K562 (cell line): ENCODE data around the gene MRRF. TPM values are rescaled to one million over a fixed set of nuclear protein-coding genes. Genes with fewer than 3 reads are reported as not detected.

ENCODE experiments used
- ATAC-seq: fragments of 200-7000 bp; cut with Tn5 transposase; 3 replicates; pipeline ENCODE4 v1.9.1; 2020; ENCODE audit warnings: moderate library complexity
- BruUV-seq: library from RNA; stranded (reverse); fragments of 400-500 nt; replicated peaks from 2 replicates; lab custom pipeline; 2021; lab: Mats Ljungman, UMichigan
- CTCF ChIA-PET: fragments of 300-600 bp; formaldehyde crosslinking; extraction: SDS; loops from one replicate; lab custom pipeline; 2021; ENCODE audit warnings: low intra/inter-chr PET ratio; lab: Yijun Ruan, JAX
- POLR2A ChIA-PET: fragments of 300-600, 350-650 bp; sonication (Branson Sonifier 250); formaldehyde crosslinking; extraction: SDS; loops from one replicate; lab custom pipeline; 2021; ENCODE audit warnings: antibody characterized with exemption, inconsistent platforms; lab: Yijun Ruan, JAX
- DNase-seq, 4 experiments: peaks; one replicate each; pipeline versions ENCODE4 v3.0.0 to v3.0.0-alpha.2; 2011 to 2018; ENCODE audit warnings: low spot score in 3 of 4, mixed read lengths in 3 of 4; ENCODE audit errors: extremely low read depth in 1 of 4
- FAIRE-seq: peaks from 2 replicates; lab custom pipeline; 2011; peaks lifted over from hg19 to GRCh38; lab: Jason Lieb, UNC
- H2AFZ ChIP-seq: 2 replicates; pipeline ENCODE4 v1.6.0; 2011; ENCODE audit warnings: low read depth, low read length, control low read depth, inconsistent platforms
- H3K27ac ChIP-seq: fragments of 200-600 bp; 3 replicates; pipeline ENCODE4 v1.8.0; 2011; ENCODE audit warnings: low read depth, mild to moderate bottlenecking, control low read depth, inconsistent platforms, low read length, moderate library complexity, mixed read lengths; ENCODE audit errors: extremely low read depth
- H3K27me3 ChIP-seq, 2 experiments: fragments of 300-600 bp in 1 of 2; 2 replicates in 1 of 2; 3 replicates in 1 of 2; pipeline versions ENCODE4 v1.6.0 to v1.8.0; 2011; ENCODE audit warnings: inconsistent platforms in 2 of 2, low read length in 2 of 2, mild to moderate bottlenecking in 1 of 2, mixed read lengths in 1 of 2, moderate library complexity in 1 of 2; ENCODE audit not compliant: control insufficient read depth in 2 of 2, insufficient read depth in 2 of 2
- H3K36me3 ChIP-seq: fragments of 300-600 bp; 3 replicates; pipeline ENCODE4 v1.8.0; 2011; ENCODE audit warnings: mild to moderate bottlenecking, low read length, inconsistent platforms; ENCODE audit not compliant: control insufficient read depth, insufficient read depth
- H3K4me1 ChIP-seq, 2 experiments: fragments of 200-600 bp in 1 of 2; replicated peaks in 1 of 2; 2 replicates in 1 of 2; 3 replicates in 1 of 2; pipeline versions ENCODE4 v1.5.1 to v1.8.0; 2011; ENCODE audit warnings: inconsistent platforms in 2 of 2, low read length in 2 of 2, mild to moderate bottlenecking in 1 of 2, mixed read lengths in 1 of 2, moderate library complexity in 1 of 2; ENCODE audit not compliant: control insufficient read depth in 2 of 2, insufficient read depth in 2 of 2
- H3K4me2 ChIP-seq: 2 replicates; pipeline ENCODE4 v1.6.1; 2011; ENCODE audit warnings: low read length, control low read depth, inconsistent platforms, mixed read lengths; ENCODE audit not compliant: insufficient read depth
- H3K4me3 ChIP-seq: fragments of 200-600 bp; sonication (generic), shearing (Covaris generic); 2 replicates; pipeline ENCODE4 v1.5.1; 2016; ENCODE audit warnings: control low read depth, inconsistent platforms
- H3K79me2 ChIP-seq: fragments of 200-600 bp; 3 replicates; pipeline ENCODE4 v1.8.0; 2011; ENCODE audit warnings: low read length, inconsistent platforms; ENCODE audit not compliant: control insufficient read depth, insufficient read depth
- H3K9ac ChIP-seq, 2 experiments: 2 replicates each; pipeline versions ENCODE4 v1.6.0 to v1.6.1; 2011; ENCODE audit warnings: low read depth in 2 of 2, low read length in 2 of 2, control low read depth in 1 of 2, inconsistent platforms in 1 of 2, mild to moderate bottlenecking in 1 of 2, mixed read lengths in 1 of 2; ENCODE audit not compliant: insufficient read depth in 1 of 2
- H3K9me1 ChIP-seq: one replicate; pipeline ENCODE4 v1.6.0; 2011; ENCODE audit warnings: inconsistent platforms, mild to moderate bottlenecking, low read length, moderate library complexity; ENCODE audit not compliant: control insufficient read depth, insufficient read depth
- H3K9me3 ChIP-seq: replicated peaks from 2 replicates; pipeline ENCODE4 v1.5.1; 2011; ENCODE audit warnings: low read depth, low read length, inconsistent platforms; ENCODE audit not compliant: control insufficient read depth, insufficient read depth
- H4K20me1 ChIP-seq: replicated peaks from 2 replicates; pipeline ENCODE4 v1.6.1; 2011; ENCODE audit warnings: low read length, inconsistent platforms, mixed read lengths; ENCODE audit not compliant: control insufficient read depth, insufficient read depth
- DPF2 ChIP-seq: fragments of 450-650 bp; IDR thresholded peaks from 2 replicates; pipeline ENCODE4 v1.6.1; 2016
- HDAC6 ChIP-seq: IDR thresholded peaks from 2 replicates; pipeline ENCODE4 v1.6.1; 2012; ENCODE audit warnings: low read depth, mild to moderate bottlenecking, control low read depth, inconsistent platforms, low read length, moderate library complexity
- HMG20A ChIP-seq: fragments of 450-650 bp; formaldehyde crosslinking; conservative IDR thresholded peaks from 2 replicates; pipeline ENCODE4 v1.4.0; 2020; ENCODE audit warnings: mild to moderate bottlenecking, mixed read lengths
- MCM2 ChIP-seq: fragments of 450-650 bp; IDR thresholded peaks from 2 replicates; pipeline ENCODE4 v1.6.1; 2017; ENCODE audit warnings: low read depth, mild to moderate bottlenecking
- MEF2D ChIP-seq: conservative IDR thresholded peaks from 2 replicates; pipeline ENCODE4 v1.6.1; 2016; ENCODE audit warnings: low read depth, missing genetic modification characterization, missing compliant biosample characterization
- NR4A1 ChIP-seq, 2 experiments: fragments of 250-450 bp in 1 of 2; fragments of 450-650 bp in 1 of 2; sonication (Bioruptor Pico) in 1 of 2; IDR thresholded peaks; 2 replicates each; pipeline versions ENCODE4 v1.4.0 to v1.6.1; 2016 to 2020; ENCODE audit warnings: mild to moderate bottlenecking in 2 of 2, missing compliant biosample characterization in 1 of 2, missing genetic modification characterization in 1 of 2, moderate library complexity in 1 of 2
- PHTF2 ChIP-seq: fragments of 250-450 bp; sonication (Bioruptor Pico); IDR thresholded peaks from 2 replicates; pipeline ENCODE4 v1.5.0; 2021; ENCODE audit warnings: mild to moderate bottlenecking
- TRIM28 ChIP-seq: fragments of 450-650 bp; IDR thresholded peaks from 2 replicates; pipeline ENCODE4 v1.6.1; 2017
- ZNF143 ChIP-seq: sonication (generic); formaldehyde crosslinking; IDR thresholded peaks from 2 replicates; pipeline ENCODE4 v1.9.0; 2022; ENCODE audit warnings: mild to moderate bottlenecking, missing genetic modification reagents
- ZNF431 ChIP-seq: sonication (generic); formaldehyde crosslinking; IDR thresholded peaks from 2 replicates; pipeline ENCODE4 v1.8.0; 2022; ENCODE audit warnings: mild to moderate bottlenecking, missing genetic modification reagents
- WGBS: fragments of 100-300 bp; shearing (Covaris generic); methylation state at CpG from one replicate; pipeline ENCODE4 v1.1.6; 2016; ENCODE audit warnings: low coverage, mixed read lengths; ENCODE audit not compliant: insufficient coverage; ENCODE audit errors: missing lambda C conversion rate; 5-methylcytosine and 5-hydroxymethylcytosine counted together
- in situ Hi-C: fragments of 300-500 bp; cut with MboI; formaldehyde crosslinking; loops from 4 replicates; pipeline ENCODE4 v1.15.0; 2018; ENCODE audit warnings: inconsistent platforms, mixed read lengths
- intact Hi-C: fragments of 100-400 bp; cut with micrococcal nuclease; formaldehyde crosslinking; loops from 2 replicates; pipeline ENCODE4 v1.14.2; 2022
- polyA plus RNA-seq, 8 experiments: library from polyadenylated mRNA; depleted of rRNA in 4 of 8; stranded (reverse) in 5 of 8; unstranded in 3 of 8; fragments of >200 nt; fragmentation: Nextera tagmentation in 2 of 8; fragmentation: Illumina TruSeq in 1 of 8; extraction: Ambion mirVana in 2 of 8; extraction: Trizol in 1 of 8; gene quantifications; 2 replicates each; pipeline versions ENCODE4 v1.2.1 to v1.2.3, GENCODE V29; 2011 to 2014; ENCODE audit warnings: inconsistent platforms in 1 of 8, missing spikeins in 1 of 8
- total RNA-seq, 7 experiments: library from RNA; depleted of rRNA in 6 of 7; stranded (reverse); fragments of >200 nt in 6 of 7; fragmentation: Illumina TruSeq in 2 of 7; extraction: Trizol in 2 of 7; gene quantifications; 2 replicates each; pipeline versions ENCODE4 v1.2.1 to v1.2.3, GENCODE V29; 2011 to 2021; ENCODE audit warnings: low replicate concordance in 1 of 7
- TF ChIP-seq, protein P1 (sequence below): fragments of 250-450 bp; sonication (Bioruptor Pico); IDR thresholded peaks from 2 replicates; pipeline ENCODE4 v1.4.0; 2020
- TF ChIP-seq, protein P2 (sequence below): sonication (generic); formaldehyde crosslinking; IDR thresholded peaks from 2 replicates; pipeline ENCODE4 v1.8.0; 2023; ENCODE audit warnings: mild to moderate bottlenecking, missing genetic modification reagents
- TF ChIP-seq, protein P3 (sequence below): fragments of 250-450 bp; sonication (Bioruptor Pico); IDR thresholded peaks from 2 replicates; pipeline ENCODE4 v1.8.0; 2021; ENCODE audit warnings: borderline replicate concordance, mild to moderate bottlenecking, moderate library complexity; ENCODE audit not compliant: poor library complexity, severe bottlenecking

The MRRF gene
- total and polyA plus RNA-seq, 9 of the 15 experiments (the other 6 are each of a cell fraction or from before 2014, with no cell fraction given): 55.0 to 105 (median 81.2) TPM

DNA sequence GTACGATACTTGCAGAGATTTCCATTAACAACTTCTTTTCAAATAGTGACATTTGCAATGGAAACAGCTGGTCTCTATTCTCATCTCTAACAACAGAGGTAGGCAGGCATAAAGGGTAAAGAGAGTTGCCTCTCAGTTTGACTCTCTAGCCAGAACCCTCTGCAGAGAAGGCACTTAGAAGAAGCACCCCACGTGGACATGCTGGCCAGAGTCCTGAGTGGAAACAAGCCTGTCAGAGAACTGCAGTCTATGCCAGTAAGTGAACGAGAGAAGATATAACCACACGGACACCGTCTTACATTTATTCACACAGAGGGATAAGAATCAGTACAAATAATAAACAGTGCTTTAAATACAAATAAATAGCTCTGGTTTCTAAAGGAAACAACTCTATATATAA is 25.0 kb upstream of the MRRF start (continued):
- TF ChIP-seq ZNF143 (CRISPR knock-in tag): no peak
- no peak for TF ChIP-seq HDAC6
- no peak for TF ChIP-seq DPF2
- no peak for TF ChIP-seq TRIM28
- TF ChIP-seq, protein P1, sequence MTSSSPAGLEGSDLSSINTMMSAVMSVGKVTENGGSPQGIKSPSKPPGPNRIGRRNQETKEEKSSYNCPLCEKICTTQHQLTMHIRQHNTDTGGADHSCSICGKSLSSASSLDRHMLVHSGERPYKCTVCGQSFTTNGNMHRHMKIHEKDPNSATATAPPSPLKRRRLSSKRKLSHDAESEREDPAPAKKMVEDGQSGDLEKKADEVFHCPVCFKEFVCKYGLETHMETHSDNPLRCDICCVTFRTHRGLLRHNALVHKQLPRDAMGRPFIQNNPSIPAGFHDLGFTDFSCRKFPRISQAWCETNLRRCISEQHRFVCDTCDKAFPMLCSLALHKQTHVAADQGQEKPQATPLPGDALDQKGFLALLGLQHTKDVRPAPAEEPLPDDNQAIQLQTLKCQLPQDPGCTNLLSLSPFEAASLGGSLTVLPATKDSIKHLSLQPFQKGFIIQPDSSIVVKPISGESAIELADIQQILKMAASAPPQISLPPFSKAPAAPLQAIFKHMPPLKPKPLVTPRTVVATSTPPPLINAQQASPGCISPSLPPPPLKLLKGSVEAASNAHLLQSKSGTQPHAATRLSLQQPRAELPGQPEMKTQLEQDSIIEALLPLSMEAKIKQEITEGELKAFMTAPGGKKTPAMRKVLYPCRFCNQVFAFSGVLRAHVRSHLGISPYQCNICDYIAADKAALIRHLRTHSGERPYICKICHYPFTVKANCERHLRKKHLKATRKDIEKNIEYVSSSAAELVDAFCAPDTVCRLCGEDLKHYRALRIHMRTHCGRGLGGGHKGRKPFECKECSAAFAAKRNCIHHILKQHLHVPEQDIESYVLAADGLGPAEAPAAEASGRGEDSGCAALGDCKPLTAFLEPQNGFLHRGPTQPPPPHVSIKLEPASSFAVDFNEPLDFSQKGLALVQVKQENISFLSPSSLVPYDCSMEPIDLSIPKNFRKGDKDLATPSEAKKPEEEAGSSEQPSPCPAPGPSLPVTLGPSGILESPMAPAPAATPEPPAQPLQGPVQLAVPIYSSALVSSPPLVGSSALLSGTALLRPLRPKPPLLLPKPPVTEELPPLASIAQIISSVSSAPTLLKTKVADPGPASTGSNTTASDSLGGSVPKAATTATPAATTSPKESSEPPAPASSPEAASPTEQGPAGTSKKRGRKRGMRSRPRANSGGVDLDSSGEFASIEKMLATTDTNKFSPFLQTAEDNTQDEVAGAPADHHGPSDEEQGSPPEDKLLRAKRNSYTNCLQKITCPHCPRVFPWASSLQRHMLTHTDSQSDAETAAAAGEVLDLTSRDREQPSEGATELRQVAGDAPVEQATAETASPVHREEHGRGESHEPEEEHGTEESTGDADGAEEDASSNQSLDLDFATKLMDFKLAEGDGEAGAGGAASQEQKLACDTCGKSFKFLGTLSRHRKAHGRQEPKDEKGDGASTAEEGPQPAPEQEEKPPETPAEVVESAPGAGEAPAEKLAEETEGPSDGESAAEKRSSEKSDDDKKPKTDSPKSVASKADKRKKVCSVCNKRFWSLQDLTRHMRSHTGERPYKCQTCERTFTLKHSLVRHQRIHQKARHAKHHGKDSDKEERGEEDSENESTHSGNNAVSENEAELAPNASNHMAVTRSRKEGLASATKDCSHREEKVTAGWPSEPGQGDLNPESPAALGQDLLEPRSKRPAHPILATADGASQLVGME (CRISPR knock-in tag): no peak

DNA sequence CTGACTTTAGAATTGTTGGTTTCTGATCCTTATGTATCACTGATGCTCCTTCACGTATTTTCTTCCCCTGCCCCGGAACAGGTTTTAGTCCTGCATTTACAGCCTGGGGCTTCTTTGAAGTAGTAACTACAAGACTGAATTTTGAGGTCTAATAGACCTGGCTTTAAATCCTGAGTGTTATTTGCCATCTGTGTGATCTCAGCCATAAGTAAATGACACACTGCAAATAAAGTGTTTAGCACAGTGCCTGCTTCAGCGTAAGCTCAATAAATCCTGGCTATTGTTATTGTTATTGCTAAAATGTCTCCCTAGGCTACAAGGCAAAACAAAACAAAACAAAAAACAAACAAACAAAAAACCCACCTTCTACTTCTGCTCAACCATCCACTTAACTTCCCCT is 20.3 kb upstream of the MRRF start:
- H3K4me2 ChIP-seq: no peak overlapping the region
- ATAC-seq (no peak), FAIRE-seq (no peak), DNase-seq (no peak)
- no peak overlapping the region for H3K27ac ChIP-seq
- no peaks in the 10 kb centered on the region for H3K9me3 ChIP-seq
- peaks cover 92% of the 10 kb centered on the region for H3K36me3 ChIP-seq
- WGBS: 89% methylated on average over 3 of the region's 3 CpGs
- POLR2A ChIA-PET: interaction anchor here (3.5 kb wide), 1 partner anchor 11 kb away, joined by 17 read pairs; no protein-coding TSS in a partner anchor
- H3K9me1 ChIP-seq: no peaks in the 10 kb centered on the region
- CTCF ChIA-PET: no interaction called here
- H3K4me1 ChIP-seq: no peaks in the 10 kb centered on the region
- H3K27me3 ChIP-seq: no peaks in the 10 kb centered on the region
- BruUV-seq: no TSS peak
- intact Hi-C loops (no loop called here), in situ Hi-C loops (no loop called here)
- H4K20me1 ChIP-seq: no peaks in the 10 kb centered on the region
- H3K79me2 ChIP-seq: no peaks in the 10 kb centered on the region
- H3K9ac ChIP-seq: no peak overlapping the region
- H3K4me3 ChIP-seq: no peak overlapping the region
- H2AFZ ChIP-seq: no peak overlapping the region
- TF ChIP-seq PHTF2: no peak
- TF ChIP-seq MEF2D (tag): no peak
- TF ChIP-seq, protein P2, sequence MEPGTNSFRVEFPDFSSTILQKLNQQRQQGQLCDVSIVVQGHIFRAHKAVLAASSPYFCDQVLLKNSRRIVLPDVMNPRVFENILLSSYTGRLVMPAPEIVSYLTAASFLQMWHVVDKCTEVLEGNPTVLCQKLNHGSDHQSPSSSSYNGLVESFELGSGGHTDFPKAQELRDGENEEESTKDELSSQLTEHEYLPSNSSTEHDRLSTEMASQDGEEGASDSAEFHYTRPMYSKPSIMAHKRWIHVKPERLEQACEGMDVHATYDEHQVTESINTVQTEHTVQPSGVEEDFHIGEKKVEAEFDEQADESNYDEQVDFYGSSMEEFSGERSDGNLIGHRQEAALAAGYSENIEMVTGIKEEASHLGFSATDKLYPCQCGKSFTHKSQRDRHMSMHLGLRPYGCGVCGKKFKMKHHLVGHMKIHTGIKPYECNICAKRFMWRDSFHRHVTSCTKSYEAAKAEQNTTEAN (CRISPR knock-in tag): no peak
- no peak for TF ChIP-seq HMG20A (CRISPR knock-in tag)
- TF ChIP-seq ZNF431: no peak
- no peak for TF ChIP-seq MCM2
- TF ChIP-seq NR4A1 (CRISPR knock-in tag; IDR thresholded peaks at IDR 0.05): no peak
- no peak for TF ChIP-seq NR4A1 (tag; IDR thresholded peaks at IDR 0.05)
- TF ChIP-seq, protein P3, sequence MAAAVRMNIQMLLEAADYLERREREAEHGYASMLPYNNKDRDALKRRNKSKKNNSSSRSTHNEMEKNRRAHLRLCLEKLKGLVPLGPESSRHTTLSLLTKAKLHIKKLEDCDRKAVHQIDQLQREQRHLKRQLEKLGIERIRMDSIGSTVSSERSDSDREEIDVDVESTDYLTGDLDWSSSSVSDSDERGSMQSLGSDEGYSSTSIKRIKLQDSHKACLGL (CRISPR knock-in tag): no peak
